Neuronal stem cell (in vitro differentiated cells): ENCODE results near the gene MYL6B.

Experiments used
- DNase-seq: peaks from one replicate; pipeline ENCODE4 v3.0.0-alpha.2; 2013; ENCODE audit warnings: low spot score
- H2AFZ ChIP-seq: one replicate; pipeline ENCODE4 v1.6.1; 2013; ENCODE audit warnings: mild to moderate bottlenecking, low read length, inconsistent platforms
- H2AK5ac ChIP-seq: 2 replicates; pipeline ENCODE4 v1.6.1; 2013; ENCODE audit warnings: low read depth, mild to moderate bottlenecking, inconsistent platforms, low read length, moderate library complexity, mixed read lengths
- H2BK120ac ChIP-seq: 2 replicates; pipeline ENCODE4 v1.6.1; 2013; ENCODE audit warnings: low read depth, mild to moderate bottlenecking, inconsistent platforms, low read length, moderate library complexity, mixed read lengths
- H2BK12ac ChIP-seq: one replicate; pipeline ENCODE4 v1.6.1; 2013; ENCODE audit warnings: low read length, inconsistent platforms
- H2BK15ac ChIP-seq: 2 replicates; pipeline ENCODE4 v1.6.1; 2013; ENCODE audit warnings: mild to moderate bottlenecking, low read length, inconsistent platforms, mixed read lengths
- H2BK5ac ChIP-seq: one replicate; pipeline ENCODE4 v1.6.1; 2013; ENCODE audit warnings: inconsistent platforms, mild to moderate bottlenecking, low read length, moderate library complexity
- H3K14ac ChIP-seq: one replicate; pipeline ENCODE4 v1.6.1; 2013; ENCODE audit warnings: low read length, inconsistent platforms
- H3K18ac ChIP-seq: 2 replicates; pipeline ENCODE4 v1.6.1; 2013; ENCODE audit warnings: low read length, inconsistent platforms
- H3K23ac ChIP-seq: 2 replicates; pipeline ENCODE4 v1.6.1; 2013; ENCODE audit warnings: low read depth, mild to moderate bottlenecking, mixed read lengths, low read length, inconsistent platforms; ENCODE audit not compliant: poor library complexity
- H3K27ac ChIP-seq: replicated peaks from 3 replicates; pipeline ENCODE4 v1.5.1; 2013; ENCODE audit warnings: low read length, inconsistent platforms
- H3K27me3 ChIP-seq, 3 experiments: 2 replicates each; pipeline ENCODE4 v1.6.1; 2013; ENCODE audit warnings: low read length in 3 of 3, mild to moderate bottlenecking in 2 of 3, inconsistent platforms in 1 of 3, low read depth in 1 of 3, mixed read lengths in 1 of 3, moderate library complexity in 1 of 3; ENCODE audit not compliant: control insufficient read depth in 3 of 3, insufficient read depth in 3 of 3
- H3K36me3 ChIP-seq, 2 donors: replicated peaks in 1 of 2; 2 replicates each; pipeline ENCODE4 v1.6.1; 2013; ENCODE audit warnings: low read length in 2 of 2; ENCODE audit not compliant: control insufficient read depth in 2 of 2, insufficient read depth in 2 of 2
- H3K4ac ChIP-seq: 2 replicates; pipeline ENCODE4 v1.6.1; 2013; ENCODE audit warnings: inconsistent platforms, mild to moderate bottlenecking, low read length, moderate library complexity
- H3K4me1 ChIP-seq, 2 donors: 1 replicate in 1 of 2; 2 replicates in 1 of 2; pipeline ENCODE4 v1.6.1; 2013; ENCODE audit warnings: low read length in 2 of 2, low read depth in 1 of 2; ENCODE audit not compliant: control insufficient read depth in 2 of 2, insufficient read depth in 1 of 2
- H3K4me2 ChIP-seq: one replicate; pipeline ENCODE4 v1.6.1; 2013; ENCODE audit warnings: mild to moderate bottlenecking, low read length, inconsistent platforms; ENCODE audit not compliant: insufficient read depth, poor library complexity, severe bottlenecking
- H3K4me3 ChIP-seq, 2 donors: 2 replicates each; pipeline ENCODE4 v1.5.1; 2013; ENCODE audit warnings: low read length in 2 of 2, mild to moderate bottlenecking in 2 of 2, inconsistent platforms in 1 of 2, moderate library complexity in 1 of 2
- H3K79me1 ChIP-seq: one replicate; pipeline ENCODE4 v1.6.1; 2013; ENCODE audit warnings: low read depth, mild to moderate bottlenecking, inconsistent platforms, low read length, moderate library complexity
- H3K9ac ChIP-seq: one replicate; pipeline ENCODE4 v1.6.1; 2013; ENCODE audit warnings: mild to moderate bottlenecking, low read depth, low read length, inconsistent platforms; ENCODE audit not compliant: poor library complexity
- H3K9me3 ChIP-seq, 2 donors: replicated peaks in 1 of 2; 2 replicates each; pipeline versions ENCODE3 to v1.6.1; 2013; ENCODE audit warnings: low read length in 2 of 2, mild to moderate bottlenecking in 2 of 2, inconsistent platforms in 1 of 2, low read depth in 1 of 2, mixed read lengths in 1 of 2, moderate library complexity in 1 of 2; ENCODE audit not compliant: control insufficient read depth in 2 of 2, insufficient read depth in 1 of 2
- H4K8ac ChIP-seq: one replicate; pipeline ENCODE4 v1.6.1; 2013; ENCODE audit warnings: low read depth, mild to moderate bottlenecking, inconsistent platforms, low read length, moderate library complexity
- H4K91ac ChIP-seq: one replicate; pipeline ENCODE4 v1.6.1; 2013; ENCODE audit warnings: low read length, low read depth, mild to moderate bottlenecking, inconsistent platforms; ENCODE audit not compliant: poor library complexity
- WGBS, 2 donors: extraction: QIAGEN DNeasy Blood & Tissue Kit; methylation state at CpG; one replicate each; pipeline ENCODE4 v1.1.7; 2013; ENCODE audit warnings: missing lambda C conversion rate in 2 of 2, mixed read lengths in 1 of 2; ENCODE audit not compliant: insufficient read length in 2 of 2, insufficient replicate concordance in 1 of 2; ENCODE audit errors: extremely low coverage in 2 of 2; 5-methylcytosine and 5-hydroxymethylcytosine counted together

Gene MYL6B

GRCh38 chr12:56143870-56144269, 8.5 kb upstream of the MYL6B start:
- Histone ChIP-seq H3K18ac (no peak overlapping the region), H2BK12ac (no peak overlapping the region), H3K9me3 (no peaks in the 10 kb centered on the region), H3K4me2 (no peak overlapping the region), H2BK5ac (no peak overlapping the region), H3K23ac (no peak overlapping the region), H2BK120ac (no peak overlapping the region), H4K91ac (no peak overlapping the region), H3K27ac (no peak overlapping the region), H3K79me1 (no peaks in the 10 kb centered on the region), H4K8ac (no peak overlapping the region), H3K36me3 (peaks cover 36 to 63% of the 10 kb centered on the region in 2 donors), H3K14ac (no peak overlapping the region), H3K9ac (no peak overlapping the region), H3K4ac (no peak overlapping the region), H3K4me3 (peak overlapping the region in 1 of 2 donors; percentile 48), H2AFZ (no peak overlapping the region), H2BK15ac (no peak overlapping the region), H3K27me3 (no peaks in the 10 kb centered on the region), H2AK5ac (no peak overlapping the region), H3K4me1 (no peaks in the 10 kb centered on the region)
- no peak for DNase-seq
- no CpG with 5 or more reads among the region's 8 CpGs for WGBS, 2 donors

GRCh38 chr12:56145217-56145616, 7.2 kb upstream of the MYL6B start:
- Histone ChIP-seq H2AK5ac (no peak overlapping the region), H3K4ac (no peak overlapping the region), H3K79me1 (no peaks in the 10 kb centered on the region), H3K4me2 (no peak overlapping the region), H2BK5ac (no peak overlapping the region), H3K14ac (no peak overlapping the region), H3K4me1 (no peaks in the 10 kb centered on the region), H3K36me3 (peaks cover 33 to 50% of the 10 kb centered on the region in 2 donors), H3K4me3 (no peak overlapping the region), H2BK12ac (no peak overlapping the region), H4K91ac (no peak overlapping the region), H2AFZ (no peak overlapping the region), H2BK15ac (no peak overlapping the region), H3K9me3 (no peaks in the 10 kb centered on the region), H3K27me3 (no peaks in the 10 kb centered on the region), H3K27ac (no peak overlapping the region), H3K23ac (no peak overlapping the region), H4K8ac (no peak overlapping the region), H2BK120ac (no peak overlapping the region), H3K9ac (no peak overlapping the region), H3K18ac (no peak overlapping the region)
- no CpG with 5 or more reads among the region's 3 CpGs for WGBS, 2 donors
- no peak for DNase-seq

GRCh38 chr12:56146492-56147460, 5.6 kb upstream of the MYL6B start:
- no peak overlapping the region for H3K9ac ChIP-seq
- no peak overlapping the region for H2BK5ac ChIP-seq
- H3K27ac ChIP-seq, result no peak overlapping the region
- H3K14ac ChIP-seq, result no peak overlapping the region
- no peak for DNase-seq
- no peak overlapping the region for H2BK15ac ChIP-seq
- peaks cover 27 to 38% of the 10 kb centered on the region in 2 donors for H3K36me3 ChIP-seq
- H2BK12ac ChIP-seq, result no peak overlapping the region
- no CpG with 5 or more reads among the region's 13 CpGs for WGBS, 2 donors
- no peak overlapping the region for H2AFZ ChIP-seq
- H3K23ac ChIP-seq, result no peak overlapping the region
- no peaks in the 10 kb centered on the region for H3K27me3 ChIP-seq
- no peak overlapping the region for H4K91ac ChIP-seq
- H2BK120ac ChIP-seq, result no peak overlapping the region
- no peak overlapping the region for H3K4me3 ChIP-seq
- H3K4ac ChIP-seq, result no peak overlapping the region
- H3K9me3 ChIP-seq, result no peaks in the 10 kb centered on the region
- H4K8ac ChIP-seq, result no peak overlapping the region
- no peak overlapping the region for H2AK5ac ChIP-seq
- H3K4me1 ChIP-seq, result peaks cover 0 to 3% of the 10 kb centered on the region in 2 donors
- H3K18ac ChIP-seq, result no peak overlapping the region
- H3K79me1 ChIP-seq, result no peaks in the 10 kb centered on the region
- no peak overlapping the region for H3K4me2 ChIP-seq

- H3K27ac ChIP-seq, result no peak overlapping the region
These were observed 1.8 kb upstream of the MYL6B start for GRCh38 chr12:56150563-56150962.

More at GRCh38 chr12:56150563-56150962, 1.8 kb upstream of the MYL6B start:
- Histone ChIP-seq H2AFZ (no peak overlapping the region), H2BK120ac (no peak overlapping the region), H2BK12ac (no peak overlapping the region), H2BK5ac (no peak overlapping the region), H3K14ac (no peak overlapping the region), H3K9me3 (no peaks in the 10 kb centered on the region), H3K4me2 (no peak overlapping the region), H4K8ac (no peak overlapping the region), H3K36me3 (peaks cover 11 to 14% of the 10 kb centered on the region in 2 donors), H3K23ac (no peak overlapping the region), H3K4me3 (no peak overlapping the region), H3K4ac (no peak overlapping the region), H3K79me1 (no peaks in the 10 kb centered on the region), H3K18ac (no peak overlapping the region), H2BK15ac (no peak overlapping the region), H3K4me1 (peaks cover 5 to 10% of the 10 kb centered on the region in 2 donors), H3K27me3 (no peaks in the 10 kb centered on the region), H3K9ac (no peak overlapping the region), H4K91ac (no peak overlapping the region), H2AK5ac (no peak overlapping the region)
- no peak for DNase-seq
- no CpG with 5 or more reads among the region's 3 CpGs for WGBS, 2 donors
